Endothelial cell of umbilical vein (primary cell): Measurements from ENCODE around the gene SMIM7.

Experiments used
- EZH2 ChIP-seq: IDR thresholded peaks from 2 replicates; pipeline ENCODE4 v1.6.1; 2012; ENCODE audit warnings: borderline replicate concordance, low read depth, mild to moderate bottlenecking, moderate library complexity, low read length, inconsistent platforms; ENCODE audit not compliant: severe bottlenecking
- GATA2 ChIP-seq: IDR thresholded peaks from 2 replicates; pipeline ENCODE4 v1.7.0; 2011; ENCODE audit warnings: low read depth, mild to moderate bottlenecking, moderate library complexity, mixed read lengths, low read length; ENCODE audit not compliant: insufficient read length, insufficient read depth
- JUN ChIP-seq: IDR thresholded peaks from 2 replicates; pipeline ENCODE4 v1.6.1; 2011; ENCODE audit warnings: borderline replicate concordance, low read depth; ENCODE audit not compliant: insufficient read length, insufficient read depth
- MYC ChIP-seq: IDR thresholded peaks from one replicate; pipeline ENCODE4 v1.6.1; 2011; ENCODE audit warnings: mild to moderate bottlenecking, low read depth, low read length
- POLR2A ChIP-seq: IDR thresholded peaks from 2 replicates; pipeline ENCODE4 v1.6.1; 2012; ENCODE audit warnings: low read depth, mild to moderate bottlenecking, control low read depth, low read length
- POLR2AphosphoS5 ChIP-seq: IDR thresholded peaks from 2 replicates; pipeline ENCODE4 v1.6.1; 2012; ENCODE audit warnings: low read depth, mild to moderate bottlenecking, control low read depth, low read length, moderate library complexity; ENCODE audit not compliant: insufficient read depth
- TF ChIP-seq, protein P1 (sequence below), 2 donors: IDR thresholded peaks; 1 replicate in 1 of 2; 2 replicates in 1 of 2; pipeline ENCODE4 v1.5.1; 2011; ENCODE audit warnings: low read length in 2 of 2, mild to moderate bottlenecking in 2 of 2, moderate library complexity in 2 of 2, control low read depth in 1 of 2, inconsistent platforms in 1 of 2, low read depth in 1 of 2; ENCODE audit not compliant: insufficient read depth in 1 of 2; ENCODE audit errors: extremely low read depth in 1 of 2
- TF ChIP-seq, protein P2 (sequence below): IDR thresholded peaks from 2 replicates; pipeline ENCODE4 v1.6.1; 2011; ENCODE audit not compliant: insufficient read depth, insufficient read length

DNA sequence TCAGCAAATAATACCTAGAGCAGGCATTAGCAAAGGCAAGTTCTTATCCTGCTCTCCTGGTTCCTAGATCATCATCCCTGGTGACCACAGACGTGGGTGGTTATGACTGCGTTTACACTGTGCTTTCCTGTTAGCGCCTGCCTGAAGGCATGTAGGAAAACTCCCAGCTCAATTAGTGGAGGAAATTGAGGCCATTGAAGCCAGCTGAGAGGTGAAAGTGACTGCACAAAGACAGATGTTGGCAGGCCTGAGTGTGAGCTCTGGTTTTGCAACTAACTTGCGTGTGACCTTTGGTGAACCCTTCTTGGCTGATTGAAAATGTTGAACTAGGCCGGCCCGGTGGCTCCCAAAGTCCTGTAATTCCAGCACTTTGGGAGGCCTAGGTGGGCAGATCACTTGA lies 42.2 kb upstream of the SMIM7 start:
- TF ChIP-seq, protein P1, sequence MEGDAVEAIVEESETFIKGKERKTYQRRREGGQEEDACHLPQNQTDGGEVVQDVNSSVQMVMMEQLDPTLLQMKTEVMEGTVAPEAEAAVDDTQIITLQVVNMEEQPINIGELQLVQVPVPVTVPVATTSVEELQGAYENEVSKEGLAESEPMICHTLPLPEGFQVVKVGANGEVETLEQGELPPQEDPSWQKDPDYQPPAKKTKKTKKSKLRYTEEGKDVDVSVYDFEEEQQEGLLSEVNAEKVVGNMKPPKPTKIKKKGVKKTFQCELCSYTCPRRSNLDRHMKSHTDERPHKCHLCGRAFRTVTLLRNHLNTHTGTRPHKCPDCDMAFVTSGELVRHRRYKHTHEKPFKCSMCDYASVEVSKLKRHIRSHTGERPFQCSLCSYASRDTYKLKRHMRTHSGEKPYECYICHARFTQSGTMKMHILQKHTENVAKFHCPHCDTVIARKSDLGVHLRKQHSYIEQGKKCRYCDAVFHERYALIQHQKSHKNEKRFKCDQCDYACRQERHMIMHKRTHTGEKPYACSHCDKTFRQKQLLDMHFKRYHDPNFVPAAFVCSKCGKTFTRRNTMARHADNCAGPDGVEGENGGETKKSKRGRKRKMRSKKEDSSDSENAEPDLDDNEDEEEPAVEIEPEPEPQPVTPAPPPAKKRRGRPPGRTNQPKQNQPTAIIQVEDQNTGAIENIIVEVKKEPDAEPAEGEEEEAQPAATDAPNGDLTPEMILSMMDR (IDR thresholded peaks at IDR 0.05; ENCODE audit: extremely low read depth in 1 of 2, insufficient read depth in 1 of 2, low read depth in 1 of 2, low read length in 2 of 2): no peak
- TF ChIP-seq POLR2AphosphoS5 (no peak), POLR2A (no peak), EZH2 (no peak), JUN (no peak), MYC (no peak), GATA2 (no peak)
- TF ChIP-seq, protein P2, sequence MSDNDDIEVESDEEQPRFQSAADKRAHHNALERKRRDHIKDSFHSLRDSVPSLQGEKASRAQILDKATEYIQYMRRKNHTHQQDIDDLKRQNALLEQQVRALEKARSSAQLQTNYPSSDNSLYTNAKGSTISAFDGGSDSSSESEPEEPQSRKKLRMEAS: no peak
